DMS153 (cell line): ENCODE measurements around the gene RAB31.

Experiments used
- DNase-seq: peaks from one replicate; lab custom pipeline; 2025; lab: John Stamatoyannopoulos, UW

The RAB31 gene

GRCh38 chr18:9792565-9793245, 84.6 kb downstream of the RAB31 start:
- DNase-seq = no peak

- DNase-seq = no peak
Measured at GRCh38 chr18:9796011-9796410, 87.9 kb downstream of the RAB31 start.

- DNase-seq = no peak
Measured at GRCh38 chr18:9796935-9797549, 88.9 kb downstream of the RAB31 start.

GRCh38 chr18:9802175-9803062, 94.3 kb downstream of the RAB31 start:
- no peak for DNase-seq

GRCh38 chr18:9803063-9803697, 95.1 kb downstream of the RAB31 start:
- no peak for DNase-seq

GRCh38 chr18:9803698-9804516, 95.8 kb downstream of the RAB31 start:
- DNase-seq = no peak

- DNase-seq = peak; percentile 53
Measured at GRCh38 chr18:9804517-9805104, 96.5 kb downstream of the RAB31 start.

- DNase-seq = no peak
Measured at GRCh38 chr18:9806905-9807304, 98.8 kb downstream of the RAB31 start.

GRCh38 chr18:9808295-9809241, 100.5 kb downstream of the RAB31 start:
- no peak for DNase-seq

- DNase-seq = no peak
Measured at GRCh38 chr18:9809697-9810096, 101.6 kb downstream of the RAB31 start.

GRCh38 chr18:9810299-9810698, 102.2 kb downstream of the RAB31 start:
- DNase-seq = no peak

GRCh38 chr18:9810994-9811705, 103.0 kb downstream of the RAB31 start:
- DNase-seq = no peak

- DNase-seq = no peak
Measured at GRCh38 chr18:9811978-9812377, 103.9 kb downstream of the RAB31 start.

GRCh38 chr18:9814431-9814830, 106.3 kb downstream of the RAB31 start:
- DNase-seq = no peak

GRCh38 chr18:9817286-9817685, 109.2 kb downstream of the RAB31 start:
- no peak for DNase-seq

GRCh38 chr18:9817725-9818422, 109.8 kb downstream of the RAB31 start:
- no peak for DNase-seq

- no peak for DNase-seq
Measured at GRCh38 chr18:9818423-9818734, 110.3 kb downstream of the RAB31 start.

GRCh38 chr18:9820127-9820526, 112.0 kb downstream of the RAB31 start:
- DNase-seq = no peak

GRCh38 chr18:9820719-9821118, 112.6 kb downstream of the RAB31 start:
- DNase-seq = no peak
